HEK293 (cell line): ENCODE results near the gene SPINT2.
A peak's percentile ranks its signal among the peaks of the same experiment; 100 is the strongest.

Experiments used
- CTCF ChIA-PET: fragments of 350-600 bp; formaldehyde crosslinking; extraction: SDS; loops from one replicate; lab custom pipeline; 2021; ENCODE audit warnings: antibody characterized with exemption; lab: Yijun Ruan, JAX
- POLR2A ChIA-PET: fragments of 300-600 bp; formaldehyde crosslinking; extraction: SDS; loops from one replicate; lab custom pipeline; 2020; ENCODE audit warnings: antibody characterized with exemption, inconsistent platforms; lab: Yijun Ruan, JAX
- H3K27ac ChIP-seq: fragments of 200-500 bp; sonication (Bioruptor generic); 2 replicates; pipeline ENCODE4 v1.5.1; 2014; ENCODE audit warnings: low read depth, low read length, control low read depth, inconsistent platforms; ENCODE audit errors: extremely low read depth
- H3K36me3 ChIP-seq, 2 experiments: fragments of 200-500 bp in 1 of 2; sonication (Bioruptor generic) in 1 of 2; 1 replicate in 1 of 2; 2 replicates in 1 of 2; pipeline ENCODE4 v1.5.1; 2014 to 2017; ENCODE audit warnings: inconsistent platforms in 2 of 2, low read length in 2 of 2; ENCODE audit not compliant: control insufficient read depth in 2 of 2, insufficient read depth in 1 of 2
- H3K4me1 ChIP-seq: fragments of 200-500 bp; sonication (Bioruptor generic); 2 replicates; pipeline ENCODE4 v1.5.1; 2014; ENCODE audit warnings: mild to moderate bottlenecking, low read length, inconsistent platforms; ENCODE audit not compliant: control insufficient read depth, insufficient read depth
- H3K4me3 ChIP-seq: 2 replicates; pipeline ENCODE4 v1.5.1; 2011; ENCODE audit warnings: low read depth, mild to moderate bottlenecking, control low read depth, low read length, moderate library complexity
- H3K9me3 ChIP-seq: fragments of 200-500 bp; sonication (Bioruptor generic); 2 replicates; pipeline ENCODE4 v1.5.1; 2014; ENCODE audit warnings: low read depth, low read length, inconsistent platforms; ENCODE audit not compliant: control insufficient read depth, insufficient read depth
- FEZF1 ChIP-seq: fragments of 450-650 bp; formaldehyde crosslinking; IDR thresholded peaks from 2 replicates; pipeline ENCODE4 v1.5.1; 2016; ENCODE audit warnings: missing biosample characterization, missing genetic modification characterization
- IKZF3 ChIP-seq: fragments of 450-650 bp; IDR thresholded peaks from 2 replicates; pipeline ENCODE4 v1.5.0; 2018; ENCODE audit warnings: missing biosample characterization, mild to moderate bottlenecking, missing genetic modification characterization, moderate library complexity
- KLF16 ChIP-seq: fragments of 450-650 bp; formaldehyde crosslinking; IDR thresholded peaks from 2 replicates; pipeline ENCODE4 v1.5.1; 2017; ENCODE audit warnings: missing biosample characterization, missing genetic modification characterization
- OVOL3 ChIP-seq: fragments of 450-650 bp; formaldehyde crosslinking; IDR thresholded peaks from 2 replicates; pipeline ENCODE4 v1.5.1; 2016; ENCODE audit warnings: missing biosample characterization, missing genetic modification characterization
- PRDM2 ChIP-seq: fragments of 450-650 bp; formaldehyde crosslinking; IDR thresholded peaks from 2 replicates; pipeline ENCODE4 v1.5.1; 2016; ENCODE audit warnings: missing biosample characterization, missing genetic modification characterization, borderline replicate concordance
- SP3 ChIP-seq: fragments of 450-650 bp; formaldehyde crosslinking; IDR thresholded peaks from 2 replicates; pipeline ENCODE4 v1.5.1; 2016; ENCODE audit warnings: missing biosample characterization, missing genetic modification characterization
- ZBTB1 ChIP-seq: fragments of 450-650 bp; formaldehyde crosslinking; IDR thresholded peaks from 2 replicates; pipeline ENCODE4 v1.5.1; 2016; ENCODE audit warnings: missing biosample characterization, missing genetic modification characterization
- ZFP41 ChIP-seq: fragments of 450-650 bp; formaldehyde crosslinking; IDR thresholded peaks from 2 replicates; pipeline ENCODE4 v1.5.1; 2016; ENCODE audit warnings: missing biosample characterization, missing genetic modification characterization, borderline replicate concordance
- ZNF10 ChIP-seq: fragments of 450-650 bp; formaldehyde crosslinking; IDR thresholded peaks from 2 replicates; pipeline ENCODE4 v1.5.1; 2017; ENCODE audit warnings: missing biosample characterization, missing genetic modification characterization
- ZNF18 ChIP-seq: fragments of 450-650 bp; formaldehyde crosslinking; IDR thresholded peaks from 2 replicates; pipeline ENCODE4 v1.5.1; 2016; ENCODE audit warnings: missing biosample characterization, missing genetic modification characterization
- ZNF23 ChIP-seq: fragments of 450-650 bp; formaldehyde crosslinking; IDR thresholded peaks from 2 replicates; pipeline ENCODE4 v1.5.1; 2016; ENCODE audit warnings: missing biosample characterization, missing genetic modification characterization, borderline replicate concordance
- ZNF248 ChIP-seq: fragments of 450-650 bp; formaldehyde crosslinking; IDR thresholded peaks from 2 replicates; pipeline ENCODE4 v1.5.1; 2017; ENCODE audit warnings: missing biosample characterization, missing genetic modification characterization
- ZNF274 ChIP-seq, 2 experiments: fragments of 200-500 bp in 1 of 2; fragments of 450-650 bp in 1 of 2; sonication (Bioruptor generic) in 1 of 2; formaldehyde crosslinking in 1 of 2; IDR thresholded peaks; 2 replicates each; pipeline versions ENCODE4 v1.5.1 to v1.6.1; 2014 to 2016; ENCODE audit warnings: borderline replicate concordance in 1 of 2, inconsistent platforms in 1 of 2, low read length in 1 of 2, missing biosample characterization in 1 of 2, missing genetic modification characterization in 1 of 2
- ZNF423 ChIP-seq: fragments of 450-650 bp; formaldehyde crosslinking; IDR thresholded peaks from 2 replicates; pipeline ENCODE4 v1.5.1; 2016; ENCODE audit warnings: missing biosample characterization, missing genetic modification characterization
- ZNF426 ChIP-seq: fragments of 450-650 bp; formaldehyde crosslinking; IDR thresholded peaks from 2 replicates; pipeline ENCODE4 v1.5.1; 2017; ENCODE audit warnings: missing biosample characterization, missing genetic modification characterization, mild to moderate bottlenecking, inconsistent platforms, moderate library complexity
- ZNF473 ChIP-seq: fragments of 450-650 bp; formaldehyde crosslinking; IDR thresholded peaks from 2 replicates; pipeline ENCODE4 v1.5.1; 2017; ENCODE audit warnings: missing biosample characterization, missing genetic modification characterization
- ZNF548 ChIP-seq: fragments of 450-650 bp; formaldehyde crosslinking; IDR thresholded peaks from 2 replicates; pipeline ENCODE4 v1.5.1; 2016; ENCODE audit warnings: missing biosample characterization, missing genetic modification characterization
- ZNF600 ChIP-seq: fragments of 450-650 bp; formaldehyde crosslinking; IDR thresholded peaks from 2 replicates; pipeline ENCODE4 v1.5.1; 2016; ENCODE audit warnings: missing biosample characterization, missing genetic modification characterization
- ZNF639 ChIP-seq: fragments of 450-650 bp; formaldehyde crosslinking; IDR thresholded peaks from 2 replicates; pipeline ENCODE4 v1.5.1; 2016; ENCODE audit warnings: missing biosample characterization, missing genetic modification characterization
- ZNF677 ChIP-seq: fragments of 450-650 bp; IDR thresholded peaks from 2 replicates; pipeline ENCODE4 v1.5.0; 2018; ENCODE audit warnings: missing biosample characterization, mild to moderate bottlenecking, missing genetic modification characterization, moderate library complexity
- ZNF704 ChIP-seq: fragments of 450-650 bp; formaldehyde crosslinking; IDR thresholded peaks from 2 replicates; pipeline ENCODE4 v1.5.1; 2016; ENCODE audit warnings: missing biosample characterization, missing genetic modification characterization
- ZNF791 ChIP-seq: fragments of 450-650 bp; formaldehyde crosslinking; IDR thresholded peaks from 2 replicates; pipeline ENCODE4 v1.5.1; 2016; ENCODE audit warnings: missing biosample characterization, missing genetic modification characterization
- ZSCAN18 ChIP-seq: fragments of 450-650 bp; formaldehyde crosslinking; IDR thresholded peaks from 2 replicates; pipeline ENCODE4 v1.5.1; 2016; ENCODE audit warnings: missing biosample characterization, missing genetic modification characterization

SPINT2 gene

GRCh38 chr19:38267761-38268483, 3.5 kb downstream of the SPINT2 start (continued):
- no peak for TF ChIP-seq ZFP41
- no peak for TF ChIP-seq ZSCAN18 (tag by site-specific recombination)
- TF ChIP-seq ZNF423: peak; percentile 37; the same call in 1 of the 2 replicates
- TF ChIP-seq ZNF704 (tag by site-specific recombination): no peak
- no peak for TF ChIP-seq ZNF473 (tag by site-specific recombination)
- TF ChIP-seq ZNF23 (tag by site-specific recombination): no peak
- TF ChIP-seq ZNF248 (tag by site-specific recombination): no peak

GRCh38 chr19:38268539-38268938, 4.2 kb downstream of the SPINT2 start:
- Histone ChIP-seq H3K36me3 (no peaks in the 10 kb centered on the region; a peak in 1 of 3 replicates), H3K9me3 (no peaks in the 10 kb centered on the region), H3K27ac (peak overlapping the region; percentile 78; the same call in 1 of the 2 replicates), H3K4me1 (peaks cover 60% of the 10 kb centered on the region), H3K4me3 (no peak overlapping the region)
- ChIA-PET CTCF (interaction anchor here (1.1 to 8.8 kb wide), 3 partner anchors 22 to 35 kb away, joined by 3 to 48 read pairs (median 39); no protein-coding TSS in a partner anchor), POLR2A (interaction anchor here (0.6 to 1.0 kb wide), 3 partner anchors 19 to 568 kb away, joined by 3 to 7 read pairs (median 3); no protein-coding TSS in a partner anchor)
- 0 out of 2 replicates have a peak, but pooled peaks have one; percentile 59 for TF ChIP-seq ZNF600 (tag by site-specific recombination)
- no peak for TF ChIP-seq PRDM2
- no peak for TF ChIP-seq ZNF274 (IDR thresholded peaks at IDR 0.05; ENCODE audit: low read length)
- TF ChIP-seq ZNF274 (tag by site-specific recombination; IDR thresholded peaks at IDR 0.05; ENCODE audit: borderline replicate concordance): no peak
- no peak for TF ChIP-seq SP3 (tag by site-specific recombination)
- no peak for TF ChIP-seq ZNF10 (tag by site-specific recombination)
- no peak for TF ChIP-seq FEZF1 (tag by site-specific recombination)
- no peak for TF ChIP-seq IKZF3
- no peak for TF ChIP-seq OVOL3 (tag by site-specific recombination)
- no peak for TF ChIP-seq ZNF426 (tag by site-specific recombination)
- no peak for TF ChIP-seq ZNF18
- TF ChIP-seq ZNF548 (tag by site-specific recombination): no peak
- no peak for TF ChIP-seq KLF16
- 0 out of 2 replicates have a peak, but pooled peaks have one; percentile 8 for TF ChIP-seq ZNF791
- no peak for TF ChIP-seq ZBTB1 (tag by site-specific recombination)
- TF ChIP-seq ZNF639 (tag by site-specific recombination): no peak
- no peak for TF ChIP-seq ZNF677
